ENCODE results near the gene TIAL1.
"Not testable (repeated sequence)": the region's sequence is repeated elsewhere in the genome, so short reads cannot be mapped to it uniquely, and the experiment has no call there.

The TIAL1 gene

GRCh38 chr10:119545310-119545709 is 51.5 kb downstream of the TIAL1 start:
- DNase-seq: no peak

DNA sequence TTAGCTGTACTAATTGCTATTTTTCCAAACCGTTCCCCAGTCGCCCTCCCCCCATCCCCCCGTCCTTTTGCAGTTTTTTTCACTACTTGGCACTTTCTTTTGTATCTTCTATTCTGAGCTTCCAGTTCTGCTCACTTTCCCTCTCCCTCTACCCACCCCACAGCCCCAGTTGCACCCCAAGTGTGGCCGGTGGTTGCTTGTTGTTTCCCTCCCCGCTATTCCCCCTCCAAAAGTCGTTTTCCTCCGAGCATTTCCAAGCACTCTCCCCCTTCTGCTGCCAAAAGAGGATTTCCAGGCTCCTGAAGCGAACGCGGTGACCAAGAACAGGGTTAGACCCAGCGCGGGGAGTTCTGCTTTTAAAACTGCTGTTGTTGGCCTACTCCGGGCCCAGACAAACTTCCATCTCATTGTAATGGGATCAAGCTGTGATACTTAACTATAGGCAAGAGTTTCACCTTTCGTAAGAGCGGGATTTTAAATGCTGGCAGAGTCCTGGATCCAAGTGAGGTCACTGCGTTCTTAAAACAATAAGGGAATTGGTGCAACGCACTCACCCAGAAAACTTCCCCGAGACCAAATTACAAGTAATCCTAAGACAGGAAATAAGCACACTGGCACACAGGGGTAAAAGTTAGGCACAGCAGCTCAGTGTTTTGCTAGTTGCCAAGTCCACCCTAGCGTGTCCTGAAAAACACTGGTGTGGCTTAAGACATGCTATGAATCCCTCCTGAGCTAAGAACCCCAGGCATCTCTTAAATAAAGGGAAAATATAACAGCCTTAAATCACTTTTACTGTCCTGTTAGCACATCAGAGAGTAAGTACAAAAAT is 52.7 kb downstream of the TIAL1 start:
- no peak for DNase-seq

- peak; percentile 69 for DNase-seq
Measured at GRCh38 chr10:119542988-119543813, 53.6 kb downstream of the TIAL1 start.

GRCh38 chr10:119542357-119542987 is 54.3 kb downstream of the TIAL1 start, which contains the start of gene RGS10:
TSS of gene RGS10 (minus strand) at chr10:119542719. CDS start at chr10:119542638, 81 bp downstream.
- DNase-seq: peak; percentile 69

- no peak for DNase-seq
Measured at GRCh38 chr10:119541459-119542356, 55.1 kb downstream of the TIAL1 start.

DNA sequence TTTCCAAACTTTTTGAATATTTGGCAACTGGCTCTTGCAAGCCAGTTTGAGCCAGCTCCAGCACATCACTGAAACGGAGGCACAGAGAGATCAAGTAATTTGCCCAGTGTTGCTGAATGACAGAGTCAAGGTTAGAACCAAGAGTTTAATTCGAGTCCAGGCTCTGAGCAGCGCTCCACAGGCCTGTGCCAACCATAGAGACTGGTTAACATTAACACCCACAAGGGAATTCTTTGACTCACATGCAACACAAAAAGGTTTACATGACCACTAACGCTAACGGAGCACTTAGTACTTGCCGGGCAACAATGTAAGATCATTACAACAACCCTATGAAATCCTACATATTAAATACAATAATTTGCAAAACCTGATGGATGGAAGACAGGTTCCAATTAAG is 55.7 kb downstream of the TIAL1 start:
- DNase-seq: no peak

GRCh38 chr10:119540038-119540437 is 56.7 kb downstream of the TIAL1 start:
- no peak for DNase-seq

DNA sequence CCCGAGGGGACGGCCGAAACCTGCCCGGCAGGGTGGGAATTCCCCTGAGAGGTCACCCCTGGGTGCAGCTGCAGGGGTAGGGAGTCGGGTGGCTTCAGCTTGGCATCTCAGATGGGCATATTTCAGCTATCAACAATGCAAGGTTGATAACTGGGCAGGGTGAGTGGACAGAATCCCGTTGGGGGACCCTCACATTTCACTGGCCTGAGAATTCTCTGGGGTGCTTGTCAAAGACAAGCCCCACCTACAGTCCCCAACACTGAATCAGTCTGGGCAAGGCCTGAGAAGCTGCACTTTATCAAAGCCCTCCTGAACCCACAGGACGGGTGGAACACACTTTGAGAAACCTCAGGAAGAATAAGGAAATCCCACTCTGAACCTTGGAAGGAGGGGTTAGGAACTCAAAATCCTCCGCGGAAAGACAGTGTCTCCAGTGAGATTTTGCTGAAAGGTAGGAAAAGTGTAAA is 57.4 kb downstream of the TIAL1 start:
- DNase-seq: no peak

DNA sequence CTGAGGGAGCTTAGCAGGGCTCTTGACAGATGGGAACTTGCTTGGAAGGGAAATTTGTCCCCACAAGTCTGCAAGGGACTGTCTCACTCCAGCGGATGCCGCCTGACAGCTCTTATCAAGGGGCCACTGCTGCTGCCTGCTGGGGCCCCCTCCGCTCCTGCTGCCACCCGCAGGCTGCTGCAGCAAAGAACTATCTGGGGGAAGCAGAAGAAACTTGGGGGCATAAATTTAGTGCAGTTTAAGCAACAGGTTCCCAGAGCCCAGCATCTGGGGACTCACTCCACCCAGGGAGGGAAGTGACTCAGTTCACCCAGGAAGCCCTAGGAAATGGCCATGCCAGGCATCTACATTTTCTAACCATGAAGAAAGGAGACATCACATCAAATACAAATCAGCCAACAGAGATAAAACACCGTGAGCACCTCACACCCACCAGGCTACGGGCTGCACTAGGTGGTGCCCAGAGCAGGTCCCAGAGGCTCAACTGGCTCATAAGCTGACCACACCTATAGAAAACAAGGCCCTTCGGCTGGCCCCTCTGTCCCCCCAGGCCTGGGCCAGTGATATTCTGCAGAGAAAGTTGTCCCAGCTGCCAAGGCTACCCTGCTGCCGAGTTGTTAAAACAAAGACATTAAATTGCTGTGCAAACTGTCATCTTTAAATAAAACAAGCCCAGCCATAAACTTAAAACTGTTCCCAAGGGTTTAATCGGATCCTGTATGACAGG is 58.0 kb downstream of the TIAL1 start:
- DNase-seq: no peak

GRCh38 chr10:119537953-119538630 is 58.7 kb downstream of the TIAL1 start:
- DNase-seq: no peak

DNA sequence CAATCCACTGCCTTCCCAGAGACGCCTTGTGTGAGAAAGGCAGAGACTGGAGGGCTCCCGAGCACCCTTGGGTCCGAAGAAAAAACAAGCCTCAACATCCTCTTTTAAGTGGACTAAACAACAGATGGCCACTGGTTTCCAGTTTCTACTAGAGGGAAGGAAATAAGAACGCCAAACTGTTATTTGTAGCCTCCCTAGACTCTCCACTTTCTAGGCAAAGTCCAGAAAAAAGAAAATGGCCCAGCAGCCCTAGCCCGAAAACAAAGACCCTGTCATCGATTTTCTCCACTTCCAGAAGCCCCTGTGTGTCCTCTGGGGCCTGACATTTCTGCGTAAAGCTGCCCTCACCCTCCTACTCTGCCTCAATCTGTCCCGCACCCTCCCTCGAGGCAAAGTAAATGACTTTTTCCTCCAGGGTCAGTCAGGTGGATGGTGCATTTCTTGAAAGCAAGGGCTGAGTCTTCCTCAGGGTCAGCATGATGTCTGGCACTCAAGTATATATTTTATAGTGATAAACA is 60.2 kb downstream of the TIAL1 start:
- DNase-seq: no peak

GRCh38 chr10:119535837-119536507 is 60.8 kb downstream of the TIAL1 start:
- no peak for DNase-seq

GRCh38 chr10:119535305-119535704 is 61.5 kb downstream of the TIAL1 start:
- DNase-seq: no peak

DNA sequence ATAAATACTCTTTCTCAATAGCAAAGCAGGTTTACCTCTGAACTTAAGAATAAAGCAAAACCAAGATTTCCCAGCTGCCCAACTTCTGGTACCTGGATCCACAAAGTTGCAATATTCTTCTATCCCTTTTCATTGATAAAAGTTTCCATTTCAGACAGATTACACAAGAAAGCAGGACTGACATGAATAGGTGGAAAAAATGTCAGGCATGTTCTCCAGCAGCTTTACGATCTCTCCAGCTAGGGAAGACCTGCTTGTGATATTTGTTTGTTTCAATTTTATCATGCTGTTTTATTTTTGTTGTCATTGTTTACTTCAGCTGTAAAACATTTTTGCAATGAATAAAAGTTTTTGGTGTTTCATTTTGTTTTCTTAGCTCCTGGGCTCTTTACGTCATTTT is 63.3 kb downstream of the TIAL1 start:
- DNase-seq: no peak

DNA sequence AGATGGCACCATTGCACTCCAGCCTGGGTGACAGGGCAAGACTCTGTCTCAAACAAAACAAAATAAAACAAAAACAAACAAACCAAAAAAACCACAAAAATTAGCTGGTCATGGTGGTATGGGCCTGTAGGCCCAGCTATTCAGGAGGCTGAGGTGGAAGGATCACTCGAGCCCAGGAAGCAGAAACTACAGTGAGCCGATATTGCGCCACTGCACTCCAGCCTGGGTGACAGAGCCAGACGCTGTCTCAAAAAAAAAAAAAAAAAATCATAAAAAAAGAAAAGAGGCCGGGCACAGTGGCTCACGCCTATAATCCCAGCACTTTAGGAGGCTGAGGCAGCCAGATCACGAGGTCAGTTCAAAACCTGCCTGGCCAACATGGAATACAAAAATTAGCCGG is 64.0 kb downstream of the TIAL1 start:
- DNase-seq: not testable (repeated sequence)

- not testable (repeated sequence) for DNase-seq
Measured at GRCh38 chr10:119532251-119532650, 64.5 kb downstream of the TIAL1 start.

- DNase-seq: no peak
Measured at GRCh38 chr10:119531067-119531466, 65.7 kb downstream of the TIAL1 start.

- DNase-seq: not testable (repeated sequence)
Measured at GRCh38 chr10:119528663-119529237, 68.0 kb downstream of the TIAL1 start.

Measured in NCI-H510A (cell line).